Endothelial cell of umbilical vein (primary cell): Measurements from ENCODE around the gene ANKRD33B. TPM values are rescaled to one million over a fixed set of nuclear protein-coding genes. Genes with fewer than 3 reads are reported as not detected.

Experiments
- BruUV-seq: library from RNA; stranded (reverse); fragments of 400-500 nt; replicated peaks from 2 replicates; lab custom pipeline; 2021; lab: Mats Ljungman, UMichigan
- CTCF ChIA-PET: fragments of 300-600, 350-600 bp; sonication (Branson Sonifier 250); formaldehyde crosslinking; loops from one replicate; lab custom pipeline; 2021; ENCODE audit warnings: antibody characterized with exemption, inconsistent platforms; lab: Charles Lee
- POLR2A ChIA-PET: fragments of 300-600, 350-600 bp; sonication (Branson Sonifier 250); formaldehyde crosslinking; loops from one replicate; lab custom pipeline; 2021; ENCODE audit warnings: antibody characterized with exemption, inconsistent platforms; lab: Charles Lee
- DNase-seq: peaks from one replicate; pipeline ENCODE4 v3.0.0-alpha.2; 2011; ENCODE audit warnings: low read depth, low spot score
- FAIRE-seq: peaks from 2 replicates; lab custom pipeline; 2011; peaks lifted over from hg19 to GRCh38; lab: Jason Lieb, UNC
- H2AFZ ChIP-seq: 2 replicates; pipeline ENCODE4 v1.6.0; 2012; ENCODE audit warnings: low read depth, low read length, control low read depth, inconsistent platforms
- H3K27ac ChIP-seq: 2 replicates; pipeline ENCODE4 v1.5.1; 2011; ENCODE audit warnings: low read depth, mild to moderate bottlenecking, control low read depth, low read length, moderate library complexity; ENCODE audit not compliant: insufficient read depth
- H3K27me3 ChIP-seq, 2 experiments: 2 replicates each; pipeline versions ENCODE4 v1.6.0 to v1.6.1; 2011; ENCODE audit warnings: low read length in 2 of 2, mixed read lengths in 1 of 2; ENCODE audit not compliant: control insufficient read depth in 2 of 2, insufficient read depth in 2 of 2
- H3K36me3 ChIP-seq, 2 experiments: 2 replicates in 1 of 2; 3 replicates in 1 of 2; pipeline ENCODE4 v1.5.1; 2011; ENCODE audit warnings: low read length in 2 of 2, mild to moderate bottlenecking in 1 of 2, moderate library complexity in 1 of 2; ENCODE audit not compliant: control insufficient read depth in 2 of 2, insufficient read depth in 2 of 2; ENCODE audit errors: extremely low read depth in 1 of 2
- H3K4me1 ChIP-seq: 3 replicates; pipeline ENCODE4 v1.5.1; 2011; ENCODE audit warnings: mild to moderate bottlenecking, low read length; ENCODE audit not compliant: control insufficient read depth, insufficient read depth; ENCODE audit errors: extremely low read depth
- H3K4me2 ChIP-seq: 2 replicates; pipeline ENCODE4 v1.6.1; 2011; ENCODE audit warnings: low read length, control low read depth, mixed read lengths; ENCODE audit not compliant: insufficient read depth
- H3K4me3 ChIP-seq, 3 experiments: fragments of 200-600 bp in 1 of 3; sonication (generic), shearing (Covaris generic) in 1 of 3; replicated peaks in 1 of 3; 2 replicates each; pipeline ENCODE4 v1.5.1; 2011 to 2016; ENCODE audit warnings: control low read depth in 3 of 3, low read length in 3 of 3, mild to moderate bottlenecking in 2 of 3, inconsistent platforms in 1 of 3, low read depth in 1 of 3, moderate library complexity in 1 of 3; ENCODE audit not compliant: insufficient read depth in 1 of 3
- H3K79me2 ChIP-seq: 2 replicates; pipeline ENCODE4 v1.6.0; 2012; ENCODE audit warnings: low read length, inconsistent platforms; ENCODE audit not compliant: control insufficient read depth, insufficient read depth
- H3K9ac ChIP-seq: replicated peaks from 2 replicates; pipeline ENCODE3; 2011; ENCODE audit warnings: low read length, control low read depth; ENCODE audit not compliant: insufficient read depth; ENCODE audit errors: extremely low read depth
- H3K9me1 ChIP-seq: replicated peaks from 3 replicates; pipeline ENCODE4 v1.6.0; 2011; ENCODE audit warnings: mild to moderate bottlenecking, low read length; ENCODE audit not compliant: control insufficient read depth, insufficient read depth; ENCODE audit errors: extremely low read depth
- H3K9me3 ChIP-seq: replicated peaks from 2 replicates; pipeline ENCODE4 v1.5.1; 2012; ENCODE audit warnings: low read length, inconsistent platforms; ENCODE audit not compliant: control insufficient read depth, insufficient read depth
- H4K20me1 ChIP-seq: replicated peaks from 2 replicates; pipeline ENCODE3; 2011; ENCODE audit warnings: mild to moderate bottlenecking, low read length; ENCODE audit not compliant: control insufficient read depth, insufficient read depth; ENCODE audit errors: extremely low read depth
- CTCF ChIP-seq, 2 donors: IDR thresholded peaks; 1 replicate in 1 of 2; 2 replicates in 1 of 2; pipeline ENCODE4 v1.5.1; 2011; ENCODE audit warnings: low read length in 2 of 2, mild to moderate bottlenecking in 2 of 2, moderate library complexity in 2 of 2, control low read depth in 1 of 2, inconsistent platforms in 1 of 2, low read depth in 1 of 2; ENCODE audit not compliant: insufficient read depth in 1 of 2; ENCODE audit errors: extremely low read depth in 1 of 2
- EZH2 ChIP-seq: IDR thresholded peaks from 2 replicates; pipeline ENCODE4 v1.6.1; 2012; ENCODE audit warnings: borderline replicate concordance, low read depth, mild to moderate bottlenecking, moderate library complexity, low read length, inconsistent platforms; ENCODE audit not compliant: severe bottlenecking
- FOS ChIP-seq: IDR thresholded peaks from 2 replicates; pipeline ENCODE4 v1.6.1; 2011; ENCODE audit warnings: mild to moderate bottlenecking, low read length, moderate library complexity, borderline replicate concordance; ENCODE audit not compliant: insufficient read depth
- GATA2 ChIP-seq: IDR thresholded peaks from 2 replicates; pipeline ENCODE4 v1.7.0; 2011; ENCODE audit warnings: low read depth, mild to moderate bottlenecking, moderate library complexity, mixed read lengths, low read length; ENCODE audit not compliant: insufficient read length, insufficient read depth
- JUN ChIP-seq: IDR thresholded peaks from 2 replicates; pipeline ENCODE4 v1.6.1; 2011; ENCODE audit warnings: borderline replicate concordance, low read depth; ENCODE audit not compliant: insufficient read length, insufficient read depth
- MYC ChIP-seq: IDR thresholded peaks from one replicate; pipeline ENCODE4 v1.6.1; 2011; ENCODE audit warnings: mild to moderate bottlenecking, low read depth, low read length
- POLR2A ChIP-seq: IDR thresholded peaks from 2 replicates; pipeline ENCODE4 v1.6.1; 2012; ENCODE audit warnings: low read depth, mild to moderate bottlenecking, control low read depth, low read length
- POLR2AphosphoS5 ChIP-seq: IDR thresholded peaks from 2 replicates; pipeline ENCODE4 v1.6.1; 2012; ENCODE audit warnings: low read depth, mild to moderate bottlenecking, control low read depth, low read length, moderate library complexity; ENCODE audit not compliant: insufficient read depth
- dilution Hi-C: fragments of 300-500 bp; cut with MboI; formaldehyde crosslinking; loops from one replicate; pipeline ENCODE4 v1.15.0; 2019; ENCODE audit warnings: low sequenced_read_pairs; ENCODE audit not compliant: extremely low pct_ligation_motif_present
- intact Hi-C: fragments of 100-400 bp; cut with micrococcal nuclease; formaldehyde crosslinking; loops from one replicate; pipeline ENCODE4 v1.10.0; 2022
- polyA plus RNA-seq, 4 experiments: library from polyadenylated mRNA; depleted of rRNA in 3 of 4; stranded (reverse) in 3 of 4; unstranded in 1 of 4; fragments of >200 nt; gene quantifications; 2 replicates each; pipeline versions ENCODE4 v1.2.1 to v1.2.3, GENCODE V29; 2011 to 2012; ENCODE audit warnings: missing spikeins in 1 of 4
- total RNA-seq: library from RNA; stranded (reverse); gene quantifications from 2 replicates; pipeline ENCODE4 v1.2.3, GENCODE V29; 2021
- TF ChIP-seq, protein P1 (sequence below): IDR thresholded peaks from 2 replicates; pipeline ENCODE4 v1.6.1; 2011; ENCODE audit not compliant: insufficient read depth, insufficient read length

The ANKRD33B gene
- total and polyA plus RNA-seq, 2 donors (not counting 3 experiments of a cell fraction or from before 2014, with no cell fraction given), result 2.4 to 5.4 TPM

DNA sequence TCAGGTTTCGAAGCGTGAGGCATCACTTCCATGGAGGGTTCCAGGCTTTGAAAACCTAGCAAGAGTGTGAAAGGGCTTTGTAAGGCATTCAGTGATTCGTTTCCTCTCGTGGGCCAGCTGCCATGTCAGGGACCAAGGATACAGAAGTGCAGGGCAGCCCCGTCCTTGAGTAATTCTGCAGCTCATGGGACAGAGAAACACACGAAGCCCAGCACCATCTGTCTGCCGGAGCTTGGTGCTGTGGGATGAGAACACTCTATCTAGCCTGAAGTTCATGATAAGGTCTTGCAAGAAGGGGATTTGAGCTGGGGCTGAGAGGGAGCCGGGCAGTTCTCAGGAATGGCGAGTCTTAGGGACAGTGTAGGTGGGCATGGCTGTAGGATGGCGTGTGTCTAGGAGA is 55.8 kb downstream of the ANKRD33B start:
- Histone ChIP-seq H3K36me3 (no peaks in the 10 kb centered on the region), H3K4me2 (no peak overlapping the region), H3K9me1 (no peaks in the 10 kb centered on the region), H3K27me3 (no peaks in the 10 kb centered on the region), H3K4me3 (no peak overlapping the region), H2AFZ (no peak overlapping the region), H3K9me3 (no peaks in the 10 kb centered on the region), H3K27ac (no peak overlapping the region), H4K20me1 (no peaks in the 10 kb centered on the region), H3K79me2 (no peaks in the 10 kb centered on the region), H3K9ac (no peak overlapping the region), H3K4me1 (peaks cover 4% of the 10 kb centered on the region)
- intact Hi-C loops, result no loop called here
- FAIRE-seq (no peak), DNase-seq (no peak)
- no TSS peak for BruUV-seq
- no peak for TF ChIP-seq FOS
- no peak for TF ChIP-seq MYC
- TF ChIP-seq CTCF (IDR thresholded peaks at IDR 0.05; ENCODE audit: extremely low read depth in 1 of 2, insufficient read depth in 1 of 2, low read depth in 1 of 2, low read length in 2 of 2), result no peak
- TF ChIP-seq GATA2, result no peak
- no peak for TF ChIP-seq POLR2AphosphoS5
- no peak for TF ChIP-seq JUN
- TF ChIP-seq EZH2, result no peak
- TF ChIP-seq, protein P1, sequence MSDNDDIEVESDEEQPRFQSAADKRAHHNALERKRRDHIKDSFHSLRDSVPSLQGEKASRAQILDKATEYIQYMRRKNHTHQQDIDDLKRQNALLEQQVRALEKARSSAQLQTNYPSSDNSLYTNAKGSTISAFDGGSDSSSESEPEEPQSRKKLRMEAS, result no peak
- no peak for TF ChIP-seq POLR2A
- CTCF ChIA-PET, result interaction anchor here (1.1 to 1.3 kb wide), 2 partner anchors 8 to 9 kb away, joined by 3 to 6 read pairs; no protein-coding TSS in a partner anchor
- POLR2A ChIA-PET, result no interaction called here
- dilution Hi-C loops, result loop anchor here (10.0 kb wide), 1 partner anchor 165 kb away; no protein-coding TSS in a partner anchor
